GM23248 (cell line): Measurements from ENCODE around the gene DTNB.

Experiments used
- EZH2 ChIP-seq: fragments of 200-600 bp; sonication (generic); IDR thresholded peaks from 2 replicates; pipeline ENCODE4 v1.6.1; 2018; ENCODE audit warnings: antibody characterized with exemption, mild to moderate bottlenecking; ENCODE audit not compliant: insufficient read depth, poor library complexity, severe bottlenecking
- EZH2phosphoT487 ChIP-seq: fragments of 200-600 bp; sonication (generic); IDR thresholded peaks from 2 replicates; pipeline ENCODE4 v1.6.1; 2018; ENCODE audit warnings: antibody characterized with exemption, moderate library complexity, mild to moderate bottlenecking, low read depth; ENCODE audit not compliant: insufficient read depth

- TF ChIP-seq EZH2 (no peak), EZH2phosphoT487 (no peak)
These were observed 262.1 kb downstream of the DTNB start for GRCh38 chr2:25411281-25411680.
